GM12873 (cell line): ENCODE measurements around the gene STAMBPL1.

Experiments used
- TF ChIP-seq, protein P1 (sequence below): IDR thresholded peaks from 2 replicates; pipeline ENCODE4 v1.5.1; 2012; ENCODE audit warnings: low read depth, mild to moderate bottlenecking, moderate library complexity, low read length, control low read depth; ENCODE audit not compliant: insufficient read depth; ENCODE audit errors: missing control alignments

The STAMBPL1 gene

DNA sequence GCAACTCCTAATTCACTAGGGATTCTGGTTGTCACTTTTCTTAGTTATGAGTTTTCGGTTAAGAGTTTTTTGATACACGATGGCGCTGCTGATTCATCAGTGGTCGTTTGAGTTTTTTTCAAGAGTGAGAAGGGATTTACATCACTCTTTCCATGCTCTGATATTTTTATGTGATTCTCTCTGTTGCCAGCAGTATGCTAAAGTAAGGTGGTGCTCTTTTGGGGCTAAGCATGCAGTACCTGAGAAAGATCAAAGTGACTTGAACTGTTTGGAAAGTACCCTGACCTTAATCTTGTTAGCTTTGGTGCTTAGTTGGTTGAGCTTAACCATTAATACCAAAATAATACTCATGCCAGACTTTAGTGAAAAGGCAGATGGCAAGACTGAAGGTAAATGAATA lies 28.1 kb downstream of the STAMBPL1 start:
- TF ChIP-seq, protein P1, sequence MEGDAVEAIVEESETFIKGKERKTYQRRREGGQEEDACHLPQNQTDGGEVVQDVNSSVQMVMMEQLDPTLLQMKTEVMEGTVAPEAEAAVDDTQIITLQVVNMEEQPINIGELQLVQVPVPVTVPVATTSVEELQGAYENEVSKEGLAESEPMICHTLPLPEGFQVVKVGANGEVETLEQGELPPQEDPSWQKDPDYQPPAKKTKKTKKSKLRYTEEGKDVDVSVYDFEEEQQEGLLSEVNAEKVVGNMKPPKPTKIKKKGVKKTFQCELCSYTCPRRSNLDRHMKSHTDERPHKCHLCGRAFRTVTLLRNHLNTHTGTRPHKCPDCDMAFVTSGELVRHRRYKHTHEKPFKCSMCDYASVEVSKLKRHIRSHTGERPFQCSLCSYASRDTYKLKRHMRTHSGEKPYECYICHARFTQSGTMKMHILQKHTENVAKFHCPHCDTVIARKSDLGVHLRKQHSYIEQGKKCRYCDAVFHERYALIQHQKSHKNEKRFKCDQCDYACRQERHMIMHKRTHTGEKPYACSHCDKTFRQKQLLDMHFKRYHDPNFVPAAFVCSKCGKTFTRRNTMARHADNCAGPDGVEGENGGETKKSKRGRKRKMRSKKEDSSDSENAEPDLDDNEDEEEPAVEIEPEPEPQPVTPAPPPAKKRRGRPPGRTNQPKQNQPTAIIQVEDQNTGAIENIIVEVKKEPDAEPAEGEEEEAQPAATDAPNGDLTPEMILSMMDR: no peak

DNA sequence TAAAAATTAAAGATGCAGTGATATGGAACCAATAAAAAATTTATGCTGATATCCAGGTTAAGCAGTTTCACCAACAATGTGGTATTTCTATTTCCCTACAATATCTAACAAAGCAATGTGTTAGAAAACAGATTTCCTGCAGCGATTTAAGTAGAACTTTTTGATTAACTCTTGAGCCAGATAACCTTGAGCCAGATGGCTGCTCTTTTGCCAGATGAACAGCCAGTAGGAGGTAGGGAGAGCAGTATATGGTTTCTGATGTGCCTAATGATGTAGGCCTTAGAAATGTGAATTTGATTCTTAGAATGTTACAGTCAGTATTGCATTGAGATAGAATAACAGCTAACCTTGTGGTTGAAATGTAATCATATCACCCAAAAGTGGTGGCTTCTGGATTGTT lies 31.1 kb downstream of the STAMBPL1 start:
- TF ChIP-seq, protein P1: no peak

DNA sequence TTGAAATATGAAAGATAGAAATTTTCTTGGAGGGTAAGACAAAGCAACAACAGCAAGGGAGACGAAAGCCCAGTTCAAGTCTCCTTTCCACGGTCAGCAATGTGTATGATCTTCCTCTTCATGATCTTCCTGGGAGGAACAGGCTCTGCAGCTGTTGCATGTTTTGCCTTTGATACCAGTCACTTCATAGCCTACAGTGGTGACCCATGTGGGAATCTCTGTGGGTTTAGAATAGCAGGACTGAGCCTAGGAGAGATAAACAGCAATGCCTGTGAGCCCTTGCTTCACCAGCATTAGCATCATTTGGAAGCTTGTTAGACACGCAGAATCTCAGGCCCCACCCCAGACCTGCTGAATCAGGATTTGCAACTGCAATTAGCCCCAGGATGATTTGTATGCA lies 31.8 kb downstream of the STAMBPL1 start:
- TF ChIP-seq, protein P1: no peak

DNA sequence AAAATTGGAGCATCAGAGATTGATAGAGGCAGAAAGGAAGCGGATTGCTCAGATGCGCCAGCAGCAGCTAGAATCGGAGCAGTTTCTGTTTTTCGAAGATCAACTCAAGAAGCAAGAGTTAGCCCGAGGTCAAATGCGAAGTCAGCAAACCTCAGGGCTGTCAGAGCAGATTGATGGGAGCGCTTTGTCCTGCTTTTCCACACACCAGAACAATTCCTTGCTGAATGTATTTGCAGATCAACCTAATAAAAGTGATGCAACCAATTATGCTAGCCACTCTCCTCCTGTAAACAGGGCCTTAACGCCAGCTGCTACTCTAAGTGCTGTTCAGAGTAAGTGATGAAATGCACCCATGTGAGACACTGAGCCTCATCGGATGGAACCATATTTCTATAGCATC lies 33.1 kb downstream of the STAMBPL1 start:
- TF ChIP-seq, protein P1: no peak

DNA sequence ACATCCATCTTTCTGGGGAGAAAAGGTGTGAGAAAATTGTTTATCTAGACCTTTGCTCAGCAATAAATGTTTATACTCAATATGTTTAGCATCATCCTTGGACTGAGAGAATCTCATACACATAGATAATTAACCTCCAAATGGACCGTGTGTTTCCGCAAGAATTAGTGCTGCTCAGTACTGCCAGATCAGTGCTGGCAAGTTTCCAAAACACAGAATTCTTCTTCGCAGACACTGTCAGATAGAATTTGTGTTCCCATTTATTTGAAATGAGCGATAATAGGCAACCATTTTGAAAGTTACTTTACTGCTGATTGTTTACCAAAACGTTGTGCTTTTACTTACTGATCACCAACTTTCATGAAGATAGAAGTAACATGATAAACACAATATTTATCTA lies 33.7 kb downstream of the STAMBPL1 start:
- TF ChIP-seq, protein P1: no peak

DNA sequence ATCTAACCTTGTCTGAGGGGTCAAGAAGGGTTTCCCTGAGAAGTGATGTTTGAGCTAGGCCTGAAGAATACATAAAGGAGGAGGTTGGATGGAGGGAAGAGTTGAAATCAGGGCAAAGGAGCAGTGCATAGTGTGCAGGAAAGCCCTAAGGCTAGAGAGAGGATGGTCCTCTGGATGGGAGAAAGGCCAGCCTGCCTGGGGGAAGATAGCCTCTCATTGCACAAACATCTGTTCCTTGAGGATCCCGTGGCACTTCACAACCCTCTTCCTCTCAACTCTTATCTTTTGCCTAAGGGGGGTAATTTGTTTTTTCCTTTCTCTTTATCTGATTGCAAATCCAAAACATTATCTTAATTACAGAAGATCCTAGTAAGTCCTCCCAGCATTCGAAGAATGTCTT lies 35.7 kb downstream of the STAMBPL1 start:
- TF ChIP-seq, protein P1: no peak

DNA sequence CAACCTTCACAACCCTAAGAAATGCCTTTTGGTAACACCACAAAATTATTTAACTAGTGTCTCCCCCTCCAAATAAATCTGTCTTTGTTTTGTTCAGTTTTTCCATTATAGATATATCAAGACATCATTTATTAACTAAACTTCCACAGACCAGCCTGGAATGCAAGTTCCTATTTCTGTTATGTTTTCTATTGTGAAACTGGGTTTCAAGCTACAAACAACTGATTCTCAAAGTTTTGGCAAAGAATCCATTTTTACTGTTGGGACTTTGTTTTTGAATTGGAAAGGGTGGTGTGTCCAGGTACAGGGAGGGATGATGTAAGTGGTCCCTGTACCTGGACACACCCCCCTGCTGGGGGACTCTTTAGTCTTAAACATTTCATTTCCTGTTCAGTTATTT lies 36.2 kb downstream of the STAMBPL1 start:
- TF ChIP-seq, protein P1: no peak

DNA sequence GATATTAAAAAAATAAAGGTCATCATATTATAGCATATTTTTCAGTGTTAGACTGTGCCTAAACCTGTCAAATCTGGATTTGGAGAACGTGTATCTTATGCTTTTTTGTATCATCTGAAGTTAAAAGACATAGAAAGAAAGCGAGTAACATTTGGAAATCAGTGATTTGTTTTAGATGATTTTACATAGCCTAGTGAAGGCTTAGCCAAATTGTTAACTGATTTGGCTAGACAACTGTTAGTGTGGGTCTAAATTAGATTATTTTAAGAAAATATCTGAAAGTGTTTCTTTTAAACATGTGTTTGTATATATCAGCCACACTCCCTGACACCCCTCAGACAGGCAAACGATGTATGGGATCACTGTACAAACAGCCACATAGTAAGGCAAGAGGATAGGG lies 36.9 kb downstream of the STAMBPL1 start:
- TF ChIP-seq, protein P1: no peak
